GM18867 (cell line): ENCODE measurements around the gene TAF10.
A peak's percentile ranks its signal among the peaks of the same experiment; 100 is the strongest.

Experiments
- ATAC-seq: cut with Tn5 transposase; IDR thresholded peaks from one replicate; pipeline ENCODE4 v1.9.1; 2021; ENCODE audit warnings: mild to moderate bottlenecking, moderate library complexity; ENCODE audit not compliant: unreplicated experiment

The TAF10 gene

DNA sequence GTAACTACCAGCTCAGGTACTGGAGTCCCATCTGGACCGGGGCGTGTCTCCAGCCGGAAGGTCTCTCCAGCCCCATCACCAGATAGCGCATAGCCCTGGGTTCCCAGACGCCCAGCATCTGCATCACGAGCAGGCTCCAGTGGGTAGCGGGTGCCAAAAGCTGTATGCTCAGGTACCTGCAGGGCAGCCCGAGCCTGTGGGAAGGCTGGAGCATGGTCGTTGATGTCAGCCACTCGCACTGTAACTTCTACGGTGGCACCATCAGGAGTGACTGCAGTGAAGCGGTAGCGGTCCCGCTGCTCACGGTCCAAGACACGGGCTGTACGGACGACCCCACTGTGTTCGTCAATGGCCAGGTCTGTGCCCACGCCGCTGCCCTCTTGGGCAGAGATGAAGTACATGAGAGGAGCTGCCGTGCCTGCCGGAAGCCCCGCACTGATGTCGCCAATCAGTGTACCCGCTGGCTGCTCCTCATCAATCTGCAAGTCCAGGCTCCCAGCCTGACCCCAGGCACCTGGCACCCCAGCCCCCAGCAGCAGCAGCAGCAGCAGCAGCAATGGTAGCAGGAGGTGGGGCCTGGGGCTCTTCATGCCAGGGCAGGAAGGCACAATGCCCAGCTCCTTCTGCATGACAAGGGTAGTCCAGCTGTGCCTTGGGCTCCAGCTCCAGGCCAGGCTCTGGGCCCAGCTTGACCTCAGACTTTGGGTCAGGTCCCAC is 29.1 kb upstream of the TAF10 start:
- no peak for ATAC-seq

- no peak for ATAC-seq
Observed at GRCh38 chr11:6640036-6640984, 28.3 kb upstream of the TAF10 start.

DNA sequence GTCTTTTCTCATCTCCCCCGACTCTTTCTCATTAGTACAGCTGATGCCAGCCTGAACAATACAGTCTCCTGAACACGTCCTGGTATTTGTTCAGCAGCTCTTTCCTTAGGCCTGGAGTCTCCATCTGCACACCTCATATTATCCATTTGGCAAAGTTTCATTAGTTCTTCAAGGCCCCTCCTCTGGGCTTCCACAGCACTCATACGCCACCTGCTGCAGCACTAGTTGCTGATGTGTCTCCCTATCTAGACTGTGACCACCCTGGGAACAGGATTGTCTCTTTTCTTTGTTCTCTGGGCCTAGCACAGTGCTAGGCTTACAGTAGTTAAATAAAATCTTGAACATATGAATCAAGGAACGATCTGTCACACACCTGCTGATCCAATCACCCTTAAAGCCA is 26.4 kb upstream of the TAF10 start:
- no peak for ATAC-seq

GRCh38 chr11:6637871-6638270 is 25.9 kb upstream of the TAF10 start:
- ATAC-seq, result no peak

DNA sequence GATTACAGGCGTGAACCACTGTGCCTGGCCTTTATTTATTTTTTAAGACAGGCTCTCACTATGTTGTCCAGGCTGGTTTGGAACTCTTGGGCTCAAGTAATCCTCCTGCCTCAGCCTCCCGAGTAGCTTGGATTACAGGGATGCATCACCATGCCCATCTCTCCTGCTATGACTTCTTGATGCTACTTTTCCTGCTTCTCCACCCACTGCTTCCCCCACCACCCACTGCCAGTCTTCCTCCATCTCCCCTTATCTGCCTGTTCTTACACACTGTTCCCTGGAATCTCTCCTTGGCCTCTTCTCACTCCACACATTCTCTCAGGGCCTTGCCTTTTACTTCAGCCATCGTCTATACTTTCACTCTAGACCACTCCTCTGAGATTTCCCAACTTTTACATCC is 24.5 kb upstream of the TAF10 start:
- ATAC-seq, result no peak

- ATAC-seq, result no peak
Observed at GRCh38 chr11:6635082-6635932, 23.3 kb upstream of the TAF10 start.

- no peak for ATAC-seq
Observed at GRCh38 chr11:6634534-6634933, 22.5 kb upstream of the TAF10 start.

DNA sequence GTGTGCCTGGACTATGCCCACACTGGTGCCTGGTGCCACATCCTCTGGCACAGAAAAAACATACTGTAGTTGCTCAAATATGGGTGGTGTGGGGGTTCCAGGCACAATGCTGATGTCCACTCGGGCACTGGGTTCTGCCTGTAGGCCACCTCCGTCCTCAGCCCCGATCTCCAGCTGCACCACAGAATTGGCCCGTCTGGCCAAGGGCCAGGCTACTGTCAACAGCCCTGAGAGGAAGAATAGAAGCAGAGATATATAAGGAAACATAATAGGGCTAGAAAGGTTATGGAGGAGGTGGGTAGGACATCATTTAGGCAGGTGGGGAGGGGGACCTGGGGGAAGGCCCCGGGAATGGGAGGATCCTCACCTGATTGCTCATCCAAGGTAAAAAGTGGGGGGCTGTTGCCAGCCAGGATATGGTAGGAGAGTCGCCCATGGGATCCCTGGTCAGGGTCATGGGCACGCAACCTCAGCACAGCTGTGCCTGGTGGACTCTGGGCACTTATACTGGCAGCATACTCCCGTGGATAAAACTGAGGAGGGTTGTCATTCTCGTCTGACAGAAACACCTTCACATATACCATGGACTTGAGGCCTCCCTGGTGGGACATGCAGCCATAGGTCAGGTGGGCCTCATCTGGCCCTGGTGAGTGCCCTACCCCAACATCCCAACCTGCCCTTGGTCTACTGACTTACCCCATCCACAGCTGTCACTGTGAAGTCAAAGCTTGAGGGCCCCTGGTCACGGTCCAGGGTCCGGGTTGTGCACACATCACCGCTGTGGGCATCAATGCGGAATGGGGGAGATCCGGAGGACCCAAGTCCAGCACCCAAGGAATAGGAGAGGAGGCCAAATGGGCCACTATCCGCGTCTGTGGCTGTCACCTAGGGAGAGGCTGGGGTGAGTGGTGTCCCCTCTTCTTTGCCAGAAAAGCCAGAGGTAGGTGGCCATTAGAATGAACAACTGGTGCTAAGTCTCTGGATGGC is 21.7 kb upstream of the TAF10 start:
- ATAC-seq, result no peak

DNA sequence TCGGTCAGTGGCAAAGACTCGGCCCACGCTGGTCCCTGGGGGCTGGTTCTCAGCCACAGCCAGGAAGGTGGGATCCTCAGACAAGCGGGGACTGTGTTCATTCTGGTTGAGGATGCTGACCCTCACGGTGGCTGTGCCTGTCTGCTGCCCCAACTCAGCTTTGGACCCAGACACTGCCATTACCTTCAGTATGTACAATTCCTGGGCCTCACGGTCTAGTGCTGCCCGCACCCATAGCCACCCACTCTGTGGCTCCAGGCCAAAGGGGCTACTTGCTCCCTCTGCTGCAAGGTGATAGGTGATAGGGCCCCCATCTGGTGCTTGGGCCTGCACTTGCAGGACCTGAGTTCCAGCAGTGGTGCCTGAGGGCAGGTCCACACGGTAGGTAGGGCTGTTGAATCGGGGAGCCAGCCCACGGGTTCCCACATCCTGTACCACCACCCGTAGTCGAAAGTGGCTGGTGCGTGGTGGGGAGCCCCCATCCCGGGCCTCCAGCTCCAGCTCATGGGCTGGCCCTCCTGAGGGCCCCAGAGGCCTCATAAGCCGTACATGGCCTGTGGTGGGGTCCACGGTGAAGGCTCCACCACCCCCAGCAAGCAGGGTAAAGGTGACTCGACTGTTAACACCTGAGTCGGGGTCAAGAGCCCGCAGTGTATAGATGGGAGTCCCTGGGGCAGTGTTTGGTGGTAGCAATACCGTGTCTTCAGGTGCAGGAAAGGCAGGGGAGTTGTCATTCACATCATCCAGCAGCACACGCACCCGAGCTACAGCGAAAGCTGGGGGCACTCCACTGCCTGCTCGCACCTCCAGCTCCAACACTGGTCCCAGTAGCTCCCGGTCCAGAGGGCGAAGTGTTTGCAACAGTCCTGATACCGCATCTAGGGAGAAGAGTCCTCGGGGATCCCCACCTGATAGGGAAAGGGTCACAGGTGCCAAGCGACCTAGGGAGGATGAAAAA is 20.4 kb upstream of the TAF10 start:
- ATAC-seq, result no peak

- no peak for ATAC-seq
Observed at GRCh38 chr11:6631361-6631890, 19.4 kb upstream of the TAF10 start.

DNA sequence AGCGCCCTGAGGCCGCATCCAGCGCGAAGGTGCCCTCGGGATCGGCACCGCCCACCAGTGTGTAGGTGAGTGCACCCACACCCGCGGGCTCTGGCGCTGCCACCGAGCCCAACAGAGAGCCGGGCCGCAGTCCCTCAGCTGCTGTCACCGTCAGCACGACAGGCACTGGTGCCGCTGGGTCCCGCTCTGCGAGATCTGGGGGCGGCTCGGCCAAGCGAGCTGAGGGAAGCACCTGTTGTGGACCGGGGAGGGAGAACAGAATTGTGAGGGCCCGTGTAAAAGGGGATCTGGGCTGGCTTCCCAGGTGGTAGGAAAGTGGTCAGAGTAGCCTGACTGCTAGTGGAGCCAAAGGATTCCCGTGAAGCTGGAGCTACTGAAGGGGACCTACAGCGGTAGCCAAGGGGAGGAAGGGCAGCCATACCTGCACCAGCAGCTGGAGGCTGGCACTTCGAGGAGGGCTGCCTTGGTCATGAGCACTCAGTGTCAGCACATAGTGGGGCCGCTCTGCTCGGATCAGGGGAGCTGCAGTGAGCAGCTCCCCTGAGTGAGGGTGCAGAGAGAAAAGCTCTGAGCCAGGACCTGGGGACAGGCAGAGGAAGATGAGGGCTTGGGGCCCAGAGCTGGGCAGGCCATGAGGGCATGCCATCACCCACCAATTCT is 18.7 kb upstream of the TAF10 start:
- ATAC-seq, result no peak

GRCh38 chr11:6629892-6630631 is 18.0 kb upstream of the TAF10 start:
- no peak for ATAC-seq

DNA sequence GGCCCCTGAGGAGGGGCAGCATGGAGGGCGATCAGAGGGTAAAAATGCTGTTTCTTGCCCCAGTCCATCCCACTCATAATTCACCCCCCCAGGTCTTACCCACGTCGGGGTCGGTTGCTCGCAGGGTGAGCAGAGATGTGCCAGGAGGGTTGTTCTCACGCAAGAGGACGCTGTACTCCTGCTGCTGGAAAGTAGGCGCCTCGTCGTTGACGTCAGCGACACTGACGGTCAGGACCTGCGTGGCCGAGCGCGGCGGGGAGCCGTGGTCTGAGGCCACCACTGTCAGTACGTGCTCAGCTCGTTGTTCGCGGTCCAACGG is 17.5 kb upstream of the TAF10 start:
- no peak for ATAC-seq

GRCh38 chr11:6628526-6628925 is 16.5 kb upstream of the TAF10 start:
- no peak for ATAC-seq

DNA sequence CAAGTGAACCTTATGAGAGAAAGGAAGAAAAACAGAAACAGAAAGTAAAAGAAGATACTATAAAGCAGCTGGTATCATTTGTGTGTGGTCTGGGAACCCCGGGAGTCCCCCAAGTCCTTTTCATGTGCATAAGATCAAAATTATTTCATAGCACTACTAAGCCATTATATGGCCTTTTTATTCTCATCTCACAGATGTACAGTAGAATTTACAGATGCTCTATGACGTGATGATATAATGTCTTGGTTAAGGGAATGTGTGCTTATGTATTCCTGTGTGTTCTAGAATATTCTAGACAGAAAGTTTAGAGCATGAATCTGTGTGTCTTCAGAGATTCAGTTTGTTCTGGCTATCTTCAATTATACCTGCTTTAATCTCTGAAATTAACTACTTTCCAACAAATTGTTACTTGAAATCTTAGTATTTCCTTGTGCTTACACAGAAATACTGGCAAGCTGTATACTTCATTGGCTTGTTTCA is 15.8 kb upstream of the TAF10 start:
- peak; percentile 82 for ATAC-seq

DNA sequence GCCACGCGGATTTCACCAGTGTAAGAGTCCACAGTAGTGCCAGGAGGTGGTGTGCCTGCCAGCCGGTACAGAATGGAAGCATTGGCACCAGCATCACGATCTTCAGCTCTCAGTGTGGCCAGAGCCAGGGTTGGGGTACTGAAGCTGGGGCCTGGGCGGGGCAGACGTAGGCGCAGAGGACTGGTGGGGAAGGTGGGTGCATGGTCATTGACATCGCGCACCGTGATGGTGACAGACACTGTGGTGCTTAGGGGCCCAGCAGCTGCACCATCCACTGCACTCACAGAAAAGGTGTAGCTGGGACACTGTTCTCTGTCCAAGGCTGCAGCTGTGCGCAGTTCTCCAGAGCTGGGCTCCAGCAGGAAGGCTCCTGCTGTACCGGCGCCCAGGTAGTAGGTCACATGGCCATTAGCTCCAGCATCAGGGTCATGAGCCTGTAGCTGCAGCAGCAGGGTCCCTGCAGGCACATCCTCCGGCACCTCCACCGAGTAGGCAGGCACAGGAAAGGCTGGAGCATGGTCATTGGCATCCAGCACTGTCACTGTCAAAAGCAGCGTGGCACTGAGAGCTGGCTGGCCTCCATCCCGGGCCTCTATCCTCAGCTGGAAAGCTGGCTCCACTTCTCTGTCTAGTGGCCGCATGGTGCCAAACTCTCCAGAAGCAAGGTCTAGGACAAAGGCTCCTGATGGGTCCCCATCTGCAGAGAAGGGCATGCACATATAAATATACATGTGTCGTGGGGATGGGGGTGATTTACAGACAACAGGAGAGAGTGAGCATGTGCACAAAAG is 15.2 kb upstream of the TAF10 start:
- ATAC-seq, result no peak
